Esophagus (tissue), 2 donors: Measurements from ENCODE around the gene TMF1. TPM values are rescaled to one million over a fixed set of nuclear protein-coding genes. Genes with fewer than 3 reads are reported as not detected.

Experiments
- H3K27ac ChIP-seq, 2 donors: one replicate each; pipeline ENCODE4 v1.5.1; 2013; ENCODE audit warnings: low read depth in 2 of 2, mild to moderate bottlenecking in 2 of 2, inconsistent platforms in 1 of 2, low read length in 1 of 2, moderate library complexity in 1 of 2
- H3K27me3 ChIP-seq, 2 donors: one replicate each; pipeline ENCODE4 v1.6.1; 2013; ENCODE audit warnings: low read length in 2 of 2, control low read depth in 1 of 2, mild to moderate bottlenecking in 1 of 2; ENCODE audit not compliant: insufficient read depth in 2 of 2, control insufficient read depth in 1 of 2
- H3K36me3 ChIP-seq, 2 donors: one replicate each; pipeline ENCODE4 v1.6.1; 2013; ENCODE audit warnings: low read length in 1 of 2; ENCODE audit not compliant: control insufficient read depth in 2 of 2, insufficient read depth in 2 of 2
- H3K4me1 ChIP-seq, 2 donors: one replicate each; pipeline ENCODE4 v1.6.1; 2013; ENCODE audit warnings: low read length in 1 of 2; ENCODE audit not compliant: control insufficient read depth in 2 of 2, insufficient read depth in 2 of 2
- H3K4me3 ChIP-seq, 2 donors: one replicate each; pipeline ENCODE4 v1.5.1; 2013; ENCODE audit warnings: low read length in 2 of 2, mild to moderate bottlenecking in 2 of 2, low read depth in 1 of 2, moderate library complexity in 1 of 2
- H3K9me3 ChIP-seq, 2 donors: one replicate each; pipeline ENCODE4 v1.6.1; 2013; ENCODE audit warnings: mild to moderate bottlenecking in 2 of 2, low read depth in 1 of 2, low read length in 1 of 2, moderate library complexity in 1 of 2; ENCODE audit not compliant: control insufficient read depth in 2 of 2, insufficient read depth in 1 of 2
- WGBS, 2 donors: extraction: QIAGEN DNeasy Blood & Tissue Kit; methylation state at CpG; one replicate each; pipeline ENCODE4 v1.1.7; 2013; 5-methylcytosine and 5-hydroxymethylcytosine counted together
- polyA plus RNA-seq, 2 donors: library from polyadenylated mRNA; stranded (reverse); fragments of 200-250 nt; gene quantifications; one replicate each; pipeline ENCODE4 v1.2.3, GENCODE V29; 2013
- donor health status: healthy with polysubstance abuse.
- donor health status: Bipolar disorder and iron deficiency.

TMF1 gene
- polyA plus RNA-seq, 2 donors, result 6.9 to 7.6 TPM

DNA sequence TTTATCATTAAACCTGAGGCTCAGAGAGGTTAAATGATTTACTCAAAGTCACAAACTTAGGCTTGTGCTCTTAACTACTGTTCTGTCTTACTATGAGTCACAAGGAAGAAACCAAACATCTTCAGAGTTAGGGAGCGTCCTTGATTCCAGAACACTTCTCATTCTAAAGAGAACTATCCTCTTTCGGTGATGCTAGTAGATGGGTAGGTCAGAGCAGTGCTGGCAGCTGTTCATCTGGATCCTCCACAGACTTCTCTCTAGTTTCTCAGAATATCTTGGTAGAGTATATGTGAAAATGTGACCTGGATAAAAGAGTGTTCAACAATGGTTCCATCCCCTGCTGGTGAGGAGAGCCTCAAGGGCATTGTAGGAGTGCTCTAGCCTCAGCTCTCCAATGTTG lies 35.9 kb upstream of the TMF1 start:
- Histone ChIP-seq H3K4me3 (peak overlapping the region in 1 of 2 donors; percentile 19), H3K27me3 (no peaks in the 10 kb centered on the region), H3K9me3 (no peaks in the 10 kb centered on the region), H3K36me3 (no peaks in the 10 kb centered on the region), H3K27ac (peak overlapping the region; percentile 60 to 76), H3K4me1 (peaks cover 8 to 10% of the 10 kb centered on the region in 2 donors)
- 19 to 20% methylated on average over 2 of the region's 2 CpGs for WGBS, 2 donors

DNA sequence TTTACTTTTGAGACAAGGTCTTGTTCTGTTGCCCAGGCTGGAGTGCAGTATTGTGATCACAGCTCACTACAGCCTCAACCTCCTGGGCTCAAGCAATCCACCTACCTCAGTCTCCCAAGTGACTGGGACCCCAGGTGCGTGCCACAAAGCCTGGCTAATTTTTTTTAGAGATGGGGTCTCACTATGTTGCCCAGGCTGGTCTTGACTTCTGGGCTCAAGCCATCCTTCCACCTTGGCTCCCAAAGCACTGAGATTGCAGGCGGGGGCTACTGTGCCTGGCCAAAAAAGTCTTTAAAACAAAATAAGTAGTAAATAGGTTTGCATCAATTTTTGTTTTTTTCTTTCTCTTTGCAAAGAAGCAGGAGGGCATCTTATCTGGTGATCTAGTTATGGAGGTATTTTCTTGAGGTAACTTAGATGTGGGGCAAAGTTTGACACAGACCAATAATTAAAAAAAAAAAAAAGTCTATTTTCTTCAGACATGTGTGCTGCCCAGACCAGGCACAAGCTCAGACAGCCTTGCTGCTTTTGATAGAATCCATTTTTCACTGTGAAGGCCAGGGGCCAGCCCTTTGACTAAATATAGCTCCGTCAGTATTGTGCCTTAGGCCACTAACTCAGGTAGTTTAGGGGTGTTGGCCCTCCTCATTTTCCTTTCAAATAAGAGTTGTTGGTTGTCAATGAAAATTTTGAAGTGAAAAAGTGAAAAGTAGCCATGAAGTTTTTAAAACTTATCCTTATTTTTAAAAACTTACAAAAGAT lies 35.1 kb upstream of the TMF1 start:
- H3K27ac ChIP-seq, result peak overlapping the region; percentile 95 to 98
- peaks cover 8 to 10% of the 10 kb centered on the region in 2 donors for H3K4me1 ChIP-seq
- H3K36me3 ChIP-seq, result no peaks in the 10 kb centered on the region
- WGBS, 2 donors, result 55 to 57% methylated on average over 3 of the region's 3 CpGs
- H3K9me3 ChIP-seq, result no peaks in the 10 kb centered on the region
- peak overlapping the region; percentile 15 to 24 for H3K4me3 ChIP-seq
- no peaks in the 10 kb centered on the region for H3K27me3 ChIP-seq

- Histone ChIP-seq H3K4me3 (peak overlapping the region; percentile 67 to 98), H3K4me1 (peaks cover 8 to 10% of the 10 kb centered on the region in 2 donors), H3K9me3 (no peaks in the 10 kb centered on the region), H3K27ac (peak overlapping the region; percentile 95 to 98), H3K36me3 (no peaks in the 10 kb centered on the region), H3K27me3 (no peaks in the 10 kb centered on the region)
- WGBS, 2 donors, result 0 to 1% methylated on average over 8 of the region's 8 CpGs
These were observed 33.9 kb upstream of the TMF1 start for GRCh38 chr3:69085833-69086722.

DNA sequence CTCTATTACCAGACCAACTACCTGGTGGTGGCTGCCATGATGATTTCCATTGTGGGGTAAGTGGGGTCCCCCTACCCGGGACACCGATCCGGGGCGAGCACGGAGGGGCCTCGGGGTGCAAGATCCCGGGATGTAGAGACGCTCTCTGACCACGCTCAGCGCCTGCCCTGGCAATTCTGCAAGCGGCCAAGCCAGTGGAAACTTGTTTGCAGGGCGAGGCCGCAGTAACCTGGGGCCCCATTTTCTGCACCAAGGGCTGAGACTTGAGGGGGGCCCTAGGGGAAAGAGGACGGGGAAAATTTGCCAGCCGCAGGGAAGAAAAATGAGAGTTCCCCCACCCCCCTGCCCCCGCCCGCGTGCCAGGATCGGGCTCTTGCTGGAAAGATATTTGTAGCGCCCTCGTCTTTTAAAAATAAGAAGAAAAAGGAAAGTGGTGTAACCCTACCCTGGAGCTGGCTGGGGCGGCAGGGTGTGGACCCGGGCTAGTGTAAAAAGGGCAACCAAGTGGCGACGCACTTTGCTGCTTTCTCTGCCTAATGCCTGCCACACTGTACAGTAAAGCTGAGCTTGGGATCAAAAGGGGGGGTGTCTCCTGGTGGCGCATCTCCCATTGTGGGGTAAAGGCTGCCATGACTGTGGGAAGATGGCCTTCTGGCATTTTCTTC lies 33.2 kb upstream of the TMF1 start:
- peak overlapping the region; percentile 95 to 98 for H3K27ac ChIP-seq
- no peaks in the 10 kb centered on the region for H3K27me3 ChIP-seq
- 0 to 1% methylated on average over 26 of the region's 26 CpGs for WGBS, 2 donors
- peak overlapping the region; percentile 67 to 98 for H3K4me3 ChIP-seq
- H3K36me3 ChIP-seq, result no peaks in the 10 kb centered on the region
- H3K9me3 ChIP-seq, result no peaks in the 10 kb centered on the region
- H3K4me1 ChIP-seq, result peaks cover 4 to 6% of the 10 kb centered on the region in 2 donors

- H3K4me3 ChIP-seq, result peak within 1 kb of the TSS; percentile 67 to 98
- H3K4me1 ChIP-seq, result peaks cover 2 to 3% of the 10 kb centered on the region in 2 donors
- H3K27ac ChIP-seq, result peak within 1 kb of the TSS; percentile 95 to 98
- 1 to 2% methylated on average over 32 of the region's 32 CpGs for WGBS, 2 donors
- no peaks in the 10 kb centered on the region for H3K36me3 ChIP-seq
- no peaks in the 10 kb centered on the region for H3K9me3 ChIP-seq
- H3K27me3 ChIP-seq, result no peaks in the 10 kb centered on the region
These were observed 32.4 kb upstream of the TMF1 start, which contains the start of gene ARL6IP5 for GRCh38 chr3:69084326-69085167. TSS of gene ARL6IP5 (plus strand) at chr3:69084937. CDS start at chr3:69085048, 111 bp downstream.

DNA sequence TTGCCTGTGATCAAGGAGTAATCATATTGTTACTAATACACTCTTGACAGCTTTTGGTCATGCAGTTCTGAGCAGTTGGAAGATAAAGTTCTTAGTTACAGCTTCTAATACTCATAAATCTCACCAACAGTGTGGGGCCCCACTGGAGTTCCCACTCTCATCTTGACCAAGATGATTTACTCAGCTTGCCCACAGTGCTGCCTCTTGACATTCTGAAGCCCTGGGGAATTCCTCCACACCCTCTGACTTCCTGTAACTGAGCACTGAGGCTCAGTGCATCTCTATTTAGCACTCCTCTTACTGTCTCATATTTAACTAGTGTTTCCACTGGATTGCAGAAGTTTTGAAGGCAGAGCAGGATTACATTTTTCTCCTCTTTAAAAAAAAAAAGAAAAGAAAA lies 30.7 kb upstream of the TMF1 start:
- peak overlapping the region in 1 of 2 donors; percentile 35 for H3K27ac ChIP-seq
- no peak overlapping the region for H3K4me3 ChIP-seq
- H3K27me3 ChIP-seq, result no peaks in the 10 kb centered on the region
- no peaks in the 10 kb centered on the region for H3K36me3 ChIP-seq
- peaks cover 0 to 2% of the 10 kb centered on the region in 2 donors for H3K4me1 ChIP-seq
- no peaks in the 10 kb centered on the region for H3K9me3 ChIP-seq

DNA sequence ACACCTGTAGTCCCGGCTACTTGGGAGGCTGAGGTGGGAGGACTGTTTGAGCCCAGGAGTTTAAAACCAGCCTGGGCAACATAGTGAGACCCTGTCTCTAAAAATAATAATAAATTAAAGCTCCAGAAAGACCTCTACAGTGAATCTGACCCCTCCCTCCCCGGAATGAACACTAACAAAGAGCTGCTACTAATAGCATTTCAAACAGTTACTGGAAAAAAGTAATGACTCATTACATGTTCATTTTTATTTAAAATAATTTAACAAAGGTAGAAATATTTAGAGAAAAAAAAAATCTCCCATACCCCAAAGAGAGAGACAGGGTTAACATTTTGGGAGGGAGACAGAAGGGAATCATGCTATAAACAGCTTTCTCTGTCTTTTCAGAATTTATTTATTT lies 30.2 kb upstream of the TMF1 start:
- 39 to 43% methylated on average over 2 of the region's 2 CpGs for WGBS, 2 donors
- Histone ChIP-seq H3K27me3 (no peaks in the 10 kb centered on the region), H3K27ac (peak overlapping the region in 1 of 2 donors; percentile 45), H3K4me3 (no peak overlapping the region), H3K36me3 (no peaks in the 10 kb centered on the region), H3K4me1 (peaks cover 0 to 2% of the 10 kb centered on the region in 2 donors), H3K9me3 (no peaks in the 10 kb centered on the region)

GRCh38 chr3:69081583-69082262 lies 29.6 kb upstream of the TMF1 start:
- 56 to 65% methylated on average over 5 of the region's 5 CpGs for WGBS, 2 donors
- H3K9me3 ChIP-seq, result no peaks in the 10 kb centered on the region
- H3K36me3 ChIP-seq, result no peaks in the 10 kb centered on the region
- no peaks in the 10 kb centered on the region for H3K27me3 ChIP-seq
- H3K27ac ChIP-seq, result peak overlapping the region; percentile 1 to 24
- H3K4me1 ChIP-seq, result no peaks in the 10 kb centered on the region
- H3K4me3 ChIP-seq, result no peak overlapping the region
